Measurements from ENCODE around the gene CSH1.

- TF ChIP-seq SUZ12 (IDR thresholded peaks at IDR 0.05; ENCODE audit: extremely low read depth, insufficient read depth, insufficient read length), result no peak
- no peak for TF ChIP-seq ZNF274 (IDR thresholded peaks at IDR 0.05; ENCODE audit: low read depth, low read length)
Observed at GRCh38 chr17:63930951-63931575, 34.7 kb upstream of the CSH1 start.
